ENCODE results near the gene ZNF730.

DNA sequence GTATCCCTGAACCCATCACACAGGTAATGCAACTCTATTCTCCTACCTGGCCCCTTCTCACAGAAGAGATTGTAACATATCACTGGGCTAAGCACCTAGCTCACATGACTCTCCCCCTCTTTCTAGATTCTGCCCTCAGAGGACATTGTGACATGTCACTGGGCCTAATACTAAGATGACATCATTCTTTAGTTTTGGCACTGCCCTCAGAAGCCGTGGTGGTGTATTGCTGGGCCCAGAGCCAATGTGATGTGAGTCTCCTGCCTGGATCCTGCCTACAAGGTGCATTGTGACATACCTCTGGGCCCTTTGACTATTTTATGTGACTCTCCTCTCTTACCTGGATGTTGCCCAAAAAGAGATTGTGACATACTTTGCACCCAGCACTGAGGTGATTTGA, 21.4 kb upstream of the ZNF730 start:
- TF ChIP-seq, protein P1, sequence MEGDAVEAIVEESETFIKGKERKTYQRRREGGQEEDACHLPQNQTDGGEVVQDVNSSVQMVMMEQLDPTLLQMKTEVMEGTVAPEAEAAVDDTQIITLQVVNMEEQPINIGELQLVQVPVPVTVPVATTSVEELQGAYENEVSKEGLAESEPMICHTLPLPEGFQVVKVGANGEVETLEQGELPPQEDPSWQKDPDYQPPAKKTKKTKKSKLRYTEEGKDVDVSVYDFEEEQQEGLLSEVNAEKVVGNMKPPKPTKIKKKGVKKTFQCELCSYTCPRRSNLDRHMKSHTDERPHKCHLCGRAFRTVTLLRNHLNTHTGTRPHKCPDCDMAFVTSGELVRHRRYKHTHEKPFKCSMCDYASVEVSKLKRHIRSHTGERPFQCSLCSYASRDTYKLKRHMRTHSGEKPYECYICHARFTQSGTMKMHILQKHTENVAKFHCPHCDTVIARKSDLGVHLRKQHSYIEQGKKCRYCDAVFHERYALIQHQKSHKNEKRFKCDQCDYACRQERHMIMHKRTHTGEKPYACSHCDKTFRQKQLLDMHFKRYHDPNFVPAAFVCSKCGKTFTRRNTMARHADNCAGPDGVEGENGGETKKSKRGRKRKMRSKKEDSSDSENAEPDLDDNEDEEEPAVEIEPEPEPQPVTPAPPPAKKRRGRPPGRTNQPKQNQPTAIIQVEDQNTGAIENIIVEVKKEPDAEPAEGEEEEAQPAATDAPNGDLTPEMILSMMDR (IDR thresholded peaks at IDR 0.05) = no peak
- TF ChIP-seq POLR2A (IDR thresholded peaks at IDR 0.05) (no peak), EP300 (IDR thresholded peaks at IDR 0.05) (no peak)

Data from tibial nerve (tissue), 4 donors.